Activated CD4-positive, alpha-beta T cell treated with anti-CD3 and anti-CD28 coated beads, Interleukin-2, amount 10 ng/mL, durations not matched to agents 24 days and 14 days (primary cell): ENCODE results near the gene ZNHIT1. TPM values are rescaled to one million over a fixed set of nuclear protein-coding genes. Genes with fewer than 3 reads are reported as not detected.
"Not testable (repeated sequence)": the region's sequence is repeated elsewhere in the genome, so short reads cannot be mapped to it uniquely, and the experiment has no call there.

Source experiments
- DNase-seq: peaks from one replicate; pipeline ENCODE4 v3.0.0; 2022
- H3K27ac Mint-ChIP-seq: one replicate; pipeline ENCODE4 v1.8.0; 2022; ENCODE audit warnings: mild to moderate bottlenecking, mixed read lengths
- H3K27me3 Mint-ChIP-seq: one replicate; pipeline ENCODE4 v1.8.0; 2022; ENCODE audit warnings: mixed read lengths
- H3K36me3 Mint-ChIP-seq: one replicate; pipeline ENCODE4 v1.8.0; 2022; ENCODE audit warnings: low read depth, mild to moderate bottlenecking, mixed read lengths
- H3K4me1 Mint-ChIP-seq: one replicate; pipeline ENCODE4 v1.8.0; 2021; ENCODE audit warnings: mixed read lengths
- H3K4me3 Mint-ChIP-seq: one replicate; pipeline ENCODE4 v1.8.0; 2022; ENCODE audit warnings: mild to moderate bottlenecking, moderate library complexity, mixed read lengths
- H3K9me3 Mint-ChIP-seq: one replicate; pipeline ENCODE4 v1.8.0; 2021; ENCODE audit warnings: mixed read lengths
- intact Hi-C: fragments of 100-400 bp; cut with micrococcal nuclease; formaldehyde crosslinking; loops from one replicate; pipeline ENCODE4 v1.15.1; 2023
- total RNA-seq: library from RNA; stranded (reverse); gene quantifications from 2 replicates; pipeline ENCODE4 v1.2.3, GENCODE V29; 2022

ZNHIT1 gene
- total RNA-seq, 1 donor from 2014 or later: 53.8 TPM

GRCh38 chr7:101245147-101245668 is 27.2 kb downstream of the ZNHIT1 start:
- Mint-ChIP-seq H3K9me3 (no peaks in the 10 kb centered on the region), H3K27ac (peak overlapping the region; percentile 94), H3K36me3 (peaks cover 32% of the 10 kb centered on the region), H3K4me1 (peaks cover 20% of the 10 kb centered on the region), H3K4me3 (peak overlapping the region; percentile 97), H3K27me3 (no peaks in the 10 kb centered on the region)
- DNase-seq: no peak
- intact Hi-C loops: loop anchor here (2.0 kb wide), 1 partner anchor 38 kb away; no protein-coding TSS in a partner anchor

DNA sequence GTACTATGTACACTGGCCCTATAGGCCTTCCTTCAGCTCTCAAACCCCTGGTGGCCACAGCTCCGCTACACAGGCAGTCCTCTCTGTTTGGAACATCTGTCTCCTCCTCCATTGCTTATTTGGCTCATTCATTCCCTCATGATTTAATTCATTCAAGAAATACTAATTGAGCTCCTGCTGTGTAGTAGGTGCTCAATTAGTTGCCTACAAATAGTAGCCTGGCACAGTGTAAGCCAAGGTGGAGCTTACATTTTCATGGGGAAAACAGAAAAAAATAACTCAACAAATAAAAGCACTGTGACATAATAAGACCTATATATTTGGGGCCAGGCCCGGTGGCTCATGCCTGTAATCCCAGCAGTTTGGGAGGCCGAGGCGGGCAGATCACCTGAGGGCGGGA is 30.3 kb downstream of the ZNHIT1 start:
- Mint-ChIP-seq H3K9me3 (no peaks in the 10 kb centered on the region), H3K27ac (no peak overlapping the region), H3K36me3 (peaks cover 32% of the 10 kb centered on the region), H3K4me3 (no peak overlapping the region), H3K4me1 (peaks cover 29% of the 10 kb centered on the region), H3K27me3 (no peaks in the 10 kb centered on the region)
- intact Hi-C loops: no loop called here
- DNase-seq: no peak

DNA sequence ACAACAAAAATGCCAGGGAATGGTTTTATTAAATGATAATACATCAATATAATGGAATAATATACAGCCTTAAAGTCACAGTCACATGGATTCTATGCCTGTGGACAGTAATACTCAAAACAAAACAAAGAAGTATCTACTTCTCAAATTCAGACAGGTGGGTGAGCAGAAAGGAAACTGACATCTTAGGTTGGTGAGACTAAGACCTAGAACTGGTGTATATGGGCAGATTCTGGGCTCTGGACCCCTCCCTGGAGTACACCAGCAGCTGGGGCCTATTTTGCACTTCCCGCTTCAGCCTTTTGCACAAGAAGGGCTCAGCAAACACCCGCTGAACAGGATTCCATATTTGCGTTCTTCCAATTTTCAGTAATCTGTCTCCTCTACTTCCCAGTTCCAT is 32.4 kb downstream of the ZNHIT1 start:
- peaks cover 24% of the 10 kb centered on the region for H3K36me3 Mint-ChIP-seq
- no peaks in the 10 kb centered on the region for H3K27me3 Mint-ChIP-seq
- H3K4me3 Mint-ChIP-seq: peak overlapping the region; percentile 97
- H3K4me1 Mint-ChIP-seq: peaks cover 20% of the 10 kb centered on the region
- no peak overlapping the region for H3K27ac Mint-ChIP-seq
- DNase-seq: no peak
- H3K9me3 Mint-ChIP-seq: no peaks in the 10 kb centered on the region
- intact Hi-C loops: loop anchor here (5.0 kb wide), 1 partner anchor 72 kb away; the partner anchor contains the start of gene IFT22

DNA sequence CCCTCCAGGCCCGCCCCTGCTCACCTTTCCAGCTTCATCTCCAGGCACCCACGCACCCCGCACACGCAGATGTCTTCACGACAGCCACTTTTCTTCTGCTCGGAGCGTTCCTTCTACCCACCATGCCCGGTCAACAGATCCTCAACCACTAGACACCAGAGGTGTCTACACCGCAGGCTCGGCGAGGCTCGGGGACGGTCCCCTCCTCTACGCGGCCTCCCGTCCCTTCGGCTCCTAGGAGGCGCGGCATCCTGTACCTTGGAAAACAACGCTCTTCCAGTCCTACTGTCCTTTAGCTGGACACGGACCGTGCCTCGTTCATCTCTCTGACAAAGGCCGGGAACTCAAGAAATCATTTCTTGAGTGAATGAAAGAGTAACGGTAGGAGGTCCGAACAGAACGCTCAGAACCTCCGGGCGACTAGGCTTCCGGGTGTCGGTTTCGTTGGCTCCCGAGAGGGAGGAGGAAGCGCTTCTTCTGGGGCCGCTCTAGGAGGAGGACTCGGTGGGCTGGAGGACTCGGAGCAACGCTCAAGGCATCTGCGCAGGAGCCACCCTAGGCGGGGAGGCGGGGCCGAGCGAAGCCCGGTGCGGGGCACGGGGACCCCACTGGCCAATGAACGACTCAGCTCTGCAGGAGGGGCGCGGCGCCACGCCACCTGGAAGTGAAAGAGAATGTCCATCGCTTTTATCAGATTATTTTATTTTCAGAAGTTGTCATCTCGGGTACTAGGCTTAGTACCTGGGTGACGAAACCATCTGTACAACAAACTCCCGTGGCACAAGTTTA is 34.1 kb downstream of the ZNHIT1 start:
- H3K27me3 Mint-ChIP-seq: peaks cover 2% of the 10 kb centered on the region
- H3K27ac Mint-ChIP-seq: peak overlapping the region; percentile 95
- H3K4me3 Mint-ChIP-seq: peak overlapping the region; percentile 97
- intact Hi-C loops: loop anchor here (1.0 to 5.0 kb wide), 3 partner anchors 8 to 70 kb away; partner anchors contain the start of genes IFT22 and ZNHIT1
- H3K36me3 Mint-ChIP-seq: peaks cover 19% of the 10 kb centered on the region
- peaks cover 17% of the 10 kb centered on the region for H3K4me1 Mint-ChIP-seq
- no peaks in the 10 kb centered on the region for H3K9me3 Mint-ChIP-seq
- DNase-seq: peak; percentile 100

DNA sequence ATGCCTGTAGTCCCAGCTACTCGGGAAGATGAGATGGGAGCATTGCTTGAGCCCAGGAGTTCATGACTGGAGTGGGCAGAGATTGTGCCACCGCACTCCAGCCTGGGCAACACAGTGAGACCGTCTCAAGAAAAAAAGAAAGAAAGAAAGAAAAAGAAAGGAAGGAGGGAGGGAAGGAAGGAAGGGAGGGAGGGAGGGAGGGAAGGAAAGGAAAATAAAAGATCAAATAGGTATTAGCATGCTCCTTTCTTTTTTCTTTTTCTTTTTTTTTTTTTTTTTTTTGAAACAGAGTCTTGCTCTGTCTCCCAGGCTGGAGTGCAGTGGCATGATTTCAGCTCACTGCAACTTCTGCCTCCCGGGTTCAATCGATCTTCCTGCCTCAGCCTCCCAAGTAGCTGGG is 35.2 kb downstream of the ZNHIT1 start:
- not testable (repeated sequence) for H3K9me3 Mint-ChIP-seq, H3K27me3 Mint-ChIP-seq, DNase-seq, H3K27ac Mint-ChIP-seq
- Mint-ChIP-seq H3K4me3 (peak overlapping the region; percentile 62), H3K4me1 (peaks cover 15% of the 10 kb centered on the region), H3K36me3 (peaks cover 13% of the 10 kb centered on the region)
- intact Hi-C loops: loop anchor here (2.0 to 5.0 kb wide), 2 partner anchors 34 to 69 kb away; partner anchors contain the start of genes IFT22 and ZNHIT1

DNA sequence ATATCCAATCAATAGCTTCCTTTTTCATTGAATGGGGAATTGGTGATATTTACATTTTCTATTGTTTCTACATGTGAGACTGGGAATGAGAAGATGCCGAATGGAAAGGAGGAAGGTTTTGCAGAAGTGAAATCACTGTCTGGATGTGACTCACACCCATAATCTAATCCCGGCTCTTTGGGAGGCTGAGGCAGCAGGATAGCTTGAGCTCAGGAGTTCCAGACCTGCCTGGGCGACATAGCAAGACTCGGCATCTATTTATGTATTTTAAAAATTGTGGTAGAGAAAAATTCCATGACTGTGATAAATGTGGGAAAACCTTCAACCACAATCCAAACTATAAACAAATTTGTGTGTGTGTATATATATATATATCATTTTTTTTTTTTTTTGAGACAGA is 37.8 kb downstream of the ZNHIT1 start:
- DNase-seq: no peak
- no peak overlapping the region for H3K27ac Mint-ChIP-seq
- intact Hi-C loops: no loop called here
- peaks cover 8% of the 10 kb centered on the region for H3K36me3 Mint-ChIP-seq
- H3K4me3 Mint-ChIP-seq: no peak overlapping the region
- peaks cover 3% of the 10 kb centered on the region for H3K27me3 Mint-ChIP-seq
- H3K9me3 Mint-ChIP-seq: no peaks in the 10 kb centered on the region
- H3K4me1 Mint-ChIP-seq: peaks cover 7% of the 10 kb centered on the region

- intact Hi-C loops: no loop called here
Measured at GRCh38 chr7:101258243-101258731, 40.3 kb downstream of the ZNHIT1 start.

DNA sequence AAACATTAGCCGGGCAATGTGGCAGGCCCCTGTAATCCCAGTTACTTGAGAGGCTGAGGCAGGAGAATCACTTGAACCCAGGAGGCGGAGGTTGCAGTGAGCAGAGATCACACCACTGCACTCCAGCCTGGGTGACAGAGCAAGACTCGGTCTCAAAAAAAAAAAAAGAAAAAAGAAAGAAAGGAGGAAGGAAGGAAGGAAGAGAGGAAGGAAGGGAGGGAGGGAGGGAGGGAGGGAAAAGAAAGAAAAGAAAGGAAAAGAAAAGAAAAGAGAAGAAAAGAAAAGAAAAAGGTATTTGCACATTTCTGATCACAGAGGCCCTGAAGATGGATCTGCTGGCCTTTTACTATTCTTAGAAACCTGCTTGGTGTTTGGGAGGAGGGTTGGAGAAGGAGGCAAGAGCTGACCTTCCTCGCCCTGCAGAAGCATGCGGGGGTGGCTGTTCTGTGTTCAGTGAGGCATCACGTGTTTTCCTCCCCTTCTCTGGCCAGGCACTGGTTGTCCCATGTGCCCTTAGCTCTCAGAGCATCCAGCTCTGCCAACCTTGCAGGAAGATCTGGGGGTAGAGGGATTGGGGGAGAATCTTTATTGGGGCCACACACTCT is 46.2 kb downstream of the ZNHIT1 start:
- H3K4me1 Mint-ChIP-seq, H3K27ac Mint-ChIP-seq, DNase-seq, intact Hi-C loops, H3K4me3 Mint-ChIP-seq, H3K36me3 Mint-ChIP-seq, H3K9me3 Mint-ChIP-seq, H3K27me3 Mint-ChIP-seq: not testable (repeated sequence)

More at GRCh38 chr7:101258243-101258731, 40.3 kb downstream of the ZNHIT1 start:
- Mint-ChIP-seq H3K36me3 (no peaks in the 10 kb centered on the region), H3K27ac (no peak overlapping the region), H3K4me3 (no peak overlapping the region), H3K27me3 (peaks cover 3% of the 10 kb centered on the region), H3K4me1 (no peaks in the 10 kb centered on the region), H3K9me3 (no peaks in the 10 kb centered on the region)
- DNase-seq: no peak

DNA sequence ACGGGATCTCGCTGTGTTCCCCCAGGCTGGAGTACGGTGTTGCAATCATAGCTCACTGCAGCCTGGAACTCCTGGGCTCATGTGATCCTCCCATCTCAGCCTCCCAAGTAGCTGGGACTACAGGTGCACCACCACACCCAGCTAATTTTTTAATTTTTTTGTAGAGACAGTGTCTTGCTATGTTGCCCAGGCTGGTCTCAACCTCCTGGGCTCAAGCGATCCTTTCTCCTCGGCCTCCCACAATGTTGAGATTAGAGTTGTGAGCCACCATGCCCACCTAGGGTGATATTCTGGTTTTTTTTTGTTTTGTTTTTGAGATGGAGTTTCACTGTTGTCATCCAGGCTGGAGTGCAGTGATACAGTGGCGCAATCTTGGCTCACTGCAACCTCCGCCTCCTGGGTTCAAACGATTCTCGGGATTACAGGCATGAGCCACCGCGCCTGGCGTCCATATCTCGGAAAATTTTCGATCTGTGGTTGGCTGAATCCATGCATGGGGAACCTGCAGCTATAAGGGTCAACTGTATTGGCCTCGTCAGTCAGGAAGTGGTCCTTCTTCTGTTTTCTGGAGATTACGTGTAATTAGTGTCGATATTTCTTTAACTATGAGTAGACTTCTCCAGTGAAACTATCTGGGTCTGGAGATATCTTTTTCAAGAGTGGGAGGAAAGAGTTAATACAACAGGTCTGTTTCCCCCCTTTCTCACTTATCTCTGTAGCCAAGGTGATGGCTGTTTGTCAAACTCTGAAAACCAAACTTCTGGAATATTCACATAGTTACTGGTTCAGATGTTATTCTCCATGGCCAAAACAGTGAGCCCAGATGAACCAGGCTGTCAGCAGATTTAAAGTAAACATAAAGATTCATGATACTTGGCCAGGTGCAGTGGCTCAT is 47.9 kb downstream of the ZNHIT1 start:
- H3K4me3 Mint-ChIP-seq: no peak overlapping the region
- intact Hi-C loops: no loop called here
- H3K4me1 Mint-ChIP-seq: no peaks in the 10 kb centered on the region
- DNase-seq: no peak
- H3K9me3 Mint-ChIP-seq: no peaks in the 10 kb centered on the region
- H3K27ac Mint-ChIP-seq: no peak overlapping the region
- peaks cover 3% of the 10 kb centered on the region for H3K27me3 Mint-ChIP-seq
- no peaks in the 10 kb centered on the region for H3K36me3 Mint-ChIP-seq

- Mint-ChIP-seq H3K4me1 (no peaks in the 10 kb centered on the region), H3K9me3 (no peaks in the 10 kb centered on the region), H3K27me3 (peaks cover 8% of the 10 kb centered on the region), H3K27ac (no peak overlapping the region), H3K36me3 (no peaks in the 10 kb centered on the region), H3K4me3 (no peak overlapping the region)
- intact Hi-C loops: no loop called here
- no peak for DNase-seq
Measured at GRCh38 chr7:101269664-101270063, 51.7 kb downstream of the ZNHIT1 start.

DNA sequence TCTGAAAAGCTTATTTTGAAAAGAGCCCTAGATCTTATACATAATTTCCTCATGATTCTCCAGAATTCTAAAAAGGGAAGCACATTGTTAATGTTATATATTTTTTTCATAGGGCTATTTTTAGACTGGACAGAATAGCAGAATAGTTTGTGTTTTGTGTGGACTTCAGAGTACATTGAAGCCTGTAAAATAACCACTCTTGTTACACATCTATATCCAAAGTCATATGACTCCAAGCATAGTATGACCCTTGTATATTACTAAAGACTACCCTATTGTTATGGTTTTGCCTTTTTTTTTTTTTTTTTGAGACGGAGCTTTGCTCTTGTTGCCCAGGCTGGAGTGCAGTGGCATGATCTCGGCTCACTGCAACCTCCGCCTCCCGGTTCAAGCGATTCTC is 53.1 kb downstream of the ZNHIT1 start:
- H3K4me3 Mint-ChIP-seq: no peak overlapping the region
- peaks cover 8% of the 10 kb centered on the region for H3K27me3 Mint-ChIP-seq
- intact Hi-C loops: no loop called here
- H3K27ac Mint-ChIP-seq: no peak overlapping the region
- no peaks in the 10 kb centered on the region for H3K36me3 Mint-ChIP-seq
- no peaks in the 10 kb centered on the region for H3K9me3 Mint-ChIP-seq
- no peak for DNase-seq
- H3K4me1 Mint-ChIP-seq: no peaks in the 10 kb centered on the region

GRCh38 chr7:101273206-101273605 is 55.2 kb downstream of the ZNHIT1 start:
- no peaks in the 10 kb centered on the region for H3K4me1 Mint-ChIP-seq
- H3K27me3 Mint-ChIP-seq: peaks cover 8% of the 10 kb centered on the region
- H3K4me3 Mint-ChIP-seq: no peak overlapping the region
- intact Hi-C loops: no loop called here
- H3K27ac Mint-ChIP-seq: no peak overlapping the region
- DNase-seq: no peak
- no peaks in the 10 kb centered on the region for H3K9me3 Mint-ChIP-seq
- H3K36me3 Mint-ChIP-seq: no peaks in the 10 kb centered on the region
